Nephron progenitor cell (in vitro differentiated cells): ENCODE results near the gene CEP164.

ENCODE experiments used
- DNase-seq: peaks from one replicate; pipeline ENCODE4 v3.0.0; 2021
- H3K27ac Mint-ChIP-seq: 2 replicates; pipeline ENCODE4 v1.8.0; 2021; ENCODE audit warnings: mild to moderate bottlenecking, moderate library complexity, mixed read lengths
- H3K27me3 Mint-ChIP-seq: 2 replicates; pipeline ENCODE4 v1.8.0; 2021; ENCODE audit warnings: mild to moderate bottlenecking, low read depth, mixed read lengths; ENCODE audit not compliant: poor library complexity
- H3K36me3 Mint-ChIP-seq: 2 replicates; pipeline ENCODE4 v1.8.0; 2021; ENCODE audit warnings: low read depth, mixed read lengths
- H3K4me1 Mint-ChIP-seq: 2 replicates; pipeline ENCODE4 v1.8.0; 2021; ENCODE audit warnings: mixed read lengths
- H3K4me3 Mint-ChIP-seq: 2 replicates; pipeline ENCODE4 v1.8.0; 2021; ENCODE audit warnings: mild to moderate bottlenecking, moderate library complexity, mixed read lengths
- H3K9me3 Mint-ChIP-seq: 2 replicates; pipeline ENCODE4 v1.8.0; 2021; ENCODE audit warnings: mild to moderate bottlenecking, moderate library complexity, mixed read lengths
- TF ChIP-seq, protein P1 (sequence below): fragments of 200-600 bp; sonication (generic); IDR thresholded peaks from 2 replicates; pipeline ENCODE4 v1.5.0; 2021; ENCODE audit warnings: antibody characterized with exemption

Gene CEP164

DNA sequence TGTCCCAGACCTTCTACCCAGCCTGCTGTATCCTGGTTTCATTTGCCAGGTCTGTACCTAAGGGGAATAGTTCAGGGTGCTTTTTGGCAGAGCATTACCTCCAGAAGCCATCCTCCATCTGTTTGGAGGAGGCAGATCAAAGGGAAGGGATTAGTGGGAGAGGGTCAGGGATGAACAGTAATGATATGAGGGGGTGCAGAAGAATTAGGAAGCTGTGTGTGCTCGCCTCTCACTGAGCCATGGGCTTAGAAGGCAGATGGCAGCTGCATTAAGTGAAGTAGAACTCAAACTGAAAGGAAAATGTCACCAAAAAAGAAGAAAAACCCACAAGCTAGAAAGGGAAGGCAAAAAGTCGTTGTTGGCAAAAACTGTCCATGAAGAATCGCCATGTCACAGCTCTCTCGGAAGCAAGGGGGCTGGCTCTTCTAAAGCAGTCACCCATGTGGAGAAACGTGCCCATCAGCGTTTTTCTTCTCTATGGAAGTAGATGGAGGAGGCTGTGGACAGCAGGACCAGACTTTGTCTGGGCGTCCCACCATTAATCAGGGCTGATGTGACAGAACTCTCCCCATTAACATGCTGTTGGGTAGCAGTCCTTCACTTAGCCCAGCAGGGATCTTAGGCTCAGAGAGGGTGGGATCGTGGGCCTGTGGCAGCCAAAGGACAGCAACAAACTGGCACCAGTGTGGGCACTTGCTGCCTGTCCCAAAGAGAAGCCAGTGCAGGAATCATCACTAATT, 46.8 kb downstream of the CEP164 start:
- Mint-ChIP-seq H3K27ac (peak overlapping the region; percentile 55), H3K9me3 (no peaks in the 10 kb centered on the region), H3K36me3 (peaks cover 56% of the 10 kb centered on the region), H3K4me1 (peaks cover 20% of the 10 kb centered on the region), H3K4me3 (no peak overlapping the region), H3K27me3 (peaks cover 6% of the 10 kb centered on the region)
- TF ChIP-seq, protein P1, sequence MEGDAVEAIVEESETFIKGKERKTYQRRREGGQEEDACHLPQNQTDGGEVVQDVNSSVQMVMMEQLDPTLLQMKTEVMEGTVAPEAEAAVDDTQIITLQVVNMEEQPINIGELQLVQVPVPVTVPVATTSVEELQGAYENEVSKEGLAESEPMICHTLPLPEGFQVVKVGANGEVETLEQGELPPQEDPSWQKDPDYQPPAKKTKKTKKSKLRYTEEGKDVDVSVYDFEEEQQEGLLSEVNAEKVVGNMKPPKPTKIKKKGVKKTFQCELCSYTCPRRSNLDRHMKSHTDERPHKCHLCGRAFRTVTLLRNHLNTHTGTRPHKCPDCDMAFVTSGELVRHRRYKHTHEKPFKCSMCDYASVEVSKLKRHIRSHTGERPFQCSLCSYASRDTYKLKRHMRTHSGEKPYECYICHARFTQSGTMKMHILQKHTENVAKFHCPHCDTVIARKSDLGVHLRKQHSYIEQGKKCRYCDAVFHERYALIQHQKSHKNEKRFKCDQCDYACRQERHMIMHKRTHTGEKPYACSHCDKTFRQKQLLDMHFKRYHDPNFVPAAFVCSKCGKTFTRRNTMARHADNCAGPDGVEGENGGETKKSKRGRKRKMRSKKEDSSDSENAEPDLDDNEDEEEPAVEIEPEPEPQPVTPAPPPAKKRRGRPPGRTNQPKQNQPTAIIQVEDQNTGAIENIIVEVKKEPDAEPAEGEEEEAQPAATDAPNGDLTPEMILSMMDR, result no peak
- DNase-seq, result no peak

DNA sequence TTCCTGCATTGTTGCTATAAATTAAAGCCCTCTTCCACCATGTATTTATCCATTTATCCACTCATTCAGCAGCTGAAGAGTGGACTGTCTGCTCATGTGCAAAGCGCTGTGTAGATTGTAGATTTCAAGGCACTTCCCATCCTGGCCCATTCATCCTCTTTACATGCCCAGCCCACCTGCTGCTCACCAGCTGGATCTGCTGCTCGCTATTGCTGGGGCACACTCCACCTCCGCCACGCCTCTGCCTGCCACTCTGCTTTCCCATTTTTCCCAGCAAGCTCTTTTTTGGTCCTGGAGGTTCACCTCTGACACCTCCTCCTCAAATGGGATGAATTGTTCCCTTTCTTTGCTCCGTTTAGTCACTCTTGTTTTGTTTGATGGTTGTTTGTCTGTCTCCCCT, 48.3 kb downstream of the CEP164 start:
- H3K9me3 Mint-ChIP-seq, result no peaks in the 10 kb centered on the region
- no peak overlapping the region for H3K27ac Mint-ChIP-seq
- peaks cover 6% of the 10 kb centered on the region for H3K27me3 Mint-ChIP-seq
- TF ChIP-seq, protein P1, result no peak
- H3K36me3 Mint-ChIP-seq, result peaks cover 58% of the 10 kb centered on the region
- DNase-seq, result no peak
- H3K4me3 Mint-ChIP-seq, result no peak overlapping the region
- H3K4me1 Mint-ChIP-seq, result peaks cover 18% of the 10 kb centered on the region

DNA sequence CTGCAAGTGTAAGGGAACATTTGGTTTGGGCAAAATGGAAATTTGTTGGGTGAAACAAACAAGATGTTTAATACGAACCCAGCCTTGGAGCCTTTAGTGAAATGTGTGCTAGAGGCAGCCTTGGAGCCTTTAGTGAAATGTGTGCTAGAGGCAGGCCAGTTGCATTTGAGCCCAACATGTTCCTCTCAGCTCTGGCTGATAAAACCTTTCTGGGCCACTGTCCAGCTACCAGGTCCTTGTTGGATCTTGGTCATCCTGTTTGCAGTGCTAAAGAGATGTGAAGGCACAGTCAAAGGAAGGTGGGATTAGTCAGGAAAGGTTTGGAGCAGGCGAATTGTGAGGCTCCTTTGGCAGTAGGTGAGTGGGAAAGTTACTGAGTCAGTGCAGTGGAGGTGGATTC, 48.9 kb downstream of the CEP164 start:
- TF ChIP-seq, protein P1, result no peak
- peaks cover 6% of the 10 kb centered on the region for H3K27me3 Mint-ChIP-seq
- no peak overlapping the region for H3K4me3 Mint-ChIP-seq
- no peak overlapping the region for H3K27ac Mint-ChIP-seq
- H3K36me3 Mint-ChIP-seq, result peaks cover 53% of the 10 kb centered on the region
- H3K4me1 Mint-ChIP-seq, result peaks cover 15% of the 10 kb centered on the region
- no peaks in the 10 kb centered on the region for H3K9me3 Mint-ChIP-seq
- DNase-seq, result no peak

DNA sequence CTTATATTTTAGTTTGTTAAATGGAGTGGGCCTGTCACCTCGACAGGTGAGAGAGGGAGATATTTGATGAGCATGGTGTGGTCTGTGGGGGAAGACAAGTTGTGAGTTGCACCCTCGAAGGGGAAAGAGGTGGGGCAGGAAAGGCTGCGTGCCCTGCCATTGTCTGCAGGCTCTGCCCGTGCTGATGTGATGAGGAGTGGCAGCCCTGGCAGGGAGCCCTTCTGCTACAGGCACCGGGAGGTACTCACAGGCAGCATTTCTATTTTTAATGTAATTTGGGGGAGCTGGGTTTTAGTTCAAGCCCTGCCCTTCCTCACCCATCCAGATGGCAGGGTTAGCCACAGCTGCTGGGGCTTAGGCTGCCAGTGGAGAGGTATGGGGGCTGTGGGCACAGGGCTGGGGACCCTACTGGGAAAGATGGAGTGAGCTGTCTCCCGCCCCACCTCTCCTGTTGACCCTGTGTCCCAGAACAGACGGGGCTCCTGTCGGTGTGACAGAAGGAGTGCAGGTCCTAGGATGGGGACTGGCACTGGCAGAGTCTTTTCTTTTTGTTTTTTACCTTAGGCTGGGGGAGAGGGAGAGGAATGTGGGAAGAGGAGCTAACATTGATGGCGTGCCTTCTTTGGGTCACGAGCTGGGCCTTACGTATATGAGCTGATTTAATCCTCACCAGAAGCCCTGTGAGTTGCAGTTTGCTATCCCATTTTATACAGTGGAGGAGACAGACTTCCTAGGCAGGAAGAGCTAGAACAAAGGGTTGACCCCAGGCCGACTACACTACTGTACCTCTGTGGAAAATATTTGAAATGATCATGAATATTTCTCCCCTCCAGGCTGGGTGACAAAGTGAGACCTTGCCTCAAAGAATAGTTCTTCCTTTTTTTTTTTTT, 51.6 kb downstream of the CEP164 start:
- H3K9me3 Mint-ChIP-seq, result no peaks in the 10 kb centered on the region
- H3K4me3 Mint-ChIP-seq, result no peak overlapping the region
- peaks cover 30% of the 10 kb centered on the region for H3K36me3 Mint-ChIP-seq
- peaks cover 8% of the 10 kb centered on the region for H3K27me3 Mint-ChIP-seq
- H3K4me1 Mint-ChIP-seq, result peaks cover 9% of the 10 kb centered on the region
- no peak for DNase-seq
- TF ChIP-seq, protein P1, result no peak
- peak overlapping the region; percentile 34 for H3K27ac Mint-ChIP-seq

DNA sequence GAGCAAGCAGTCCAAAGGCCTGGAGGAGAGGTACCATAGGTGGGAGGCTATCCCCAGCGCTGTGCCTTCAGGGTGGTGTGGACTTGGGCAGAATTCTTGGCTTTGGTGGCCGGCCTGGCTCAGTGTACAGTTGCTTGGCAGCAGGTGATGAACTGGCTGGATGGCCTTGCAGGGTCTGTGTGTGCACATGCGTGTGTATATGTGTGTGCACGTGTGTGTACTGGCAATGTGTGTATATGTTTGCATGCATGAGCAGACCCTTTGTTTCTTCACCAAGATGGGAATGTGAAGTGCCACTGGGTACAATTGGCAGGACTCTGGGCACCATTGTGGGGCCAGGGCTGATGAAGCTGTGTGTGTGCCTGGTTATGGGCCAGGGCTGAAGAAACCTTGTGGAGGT, 53.0 kb downstream of the CEP164 start:
- Mint-ChIP-seq H3K36me3 (peaks cover 16% of the 10 kb centered on the region), H3K4me1 (peaks cover 8% of the 10 kb centered on the region), H3K27ac (no peak overlapping the region), H3K4me3 (no peak overlapping the region), H3K27me3 (peaks cover 8% of the 10 kb centered on the region), H3K9me3 (no peaks in the 10 kb centered on the region)
- TF ChIP-seq, protein P1, result no peak
- no peak for DNase-seq
